ENCODE data around the gene PLD1.

PLD1 gene

GRCh38 chr3:171840811-171841619 lies 30.7 kb upstream of the PLD1 start:
- Histone ChIP-seq H3K79me2 (ENCODE audit: control insufficient read depth, insufficient read depth, low read length) (no peaks in the 10 kb centered on the region), H3K4me1 (ENCODE audit: control insufficient read depth, low read depth, low read length) (no peaks in the 10 kb centered on the region), H3K23ac (ENCODE audit: low read length) (no peak overlapping the region), H3K79me1 (ENCODE audit: low read length) (no peaks in the 10 kb centered on the region), H4K5ac (ENCODE audit: low read length) (no peak overlapping the region), H3K4me3 (ENCODE audit: low read length) (no peak overlapping the region), H2AK5ac (ENCODE audit: low read length) (no peak overlapping the region), H2BK15ac (replicated peaks; ENCODE audit: low read depth) (no peak overlapping the region), H2BK120ac (ENCODE audit: low read depth, low read length) (no peak overlapping the region), H3K4me2 (ENCODE audit: low read length) (no peak overlapping the region), H3K18ac (ENCODE audit: low read length) (no peak overlapping the region), H3K27ac (ENCODE audit: low read depth, low read length) (no peak overlapping the region), H3K36me3 (ENCODE audit: control insufficient read depth, insufficient read depth, low read length) (no peaks in the 10 kb centered on the region), H2BK5ac (ENCODE audit: low read length) (no peak overlapping the region), H3K56ac (ENCODE audit: low read length) (peak overlapping the region; percentile 27), H3K27me3 (ENCODE audit: insufficient read depth, low read length, poor library complexity) (no peaks in the 10 kb centered on the region), H3K9ac (ENCODE audit: low read length) (no peak overlapping the region), H4K8ac (ENCODE audit: low read depth, low read length) (no peak overlapping the region), H3K4ac (ENCODE audit: low read depth, low read length) (no peak overlapping the region)
- no CpG with 5 or more reads among the region's 6 CpGs for WGBS (ENCODE audit: extremely low coverage, insufficient coverage, low lambda C conversion rate)
- no peak for DNase-seq

- H3K27me3 ChIP-seq (ENCODE audit: insufficient read depth, low read length, poor library complexity), result no peaks in the 10 kb centered on the region
- H4K8ac ChIP-seq (ENCODE audit: low read depth, low read length), result no peak overlapping the region
- H2BK5ac ChIP-seq (ENCODE audit: low read length), result no peak overlapping the region
- H3K4me2 ChIP-seq (ENCODE audit: low read length), result no peak overlapping the region
- H3K4me1 ChIP-seq (ENCODE audit: control insufficient read depth, low read depth, low read length), result no peaks in the 10 kb centered on the region
- no peak overlapping the region for H3K4me3 ChIP-seq (ENCODE audit: low read length)
- no peaks in the 10 kb centered on the region for H3K36me3 ChIP-seq (ENCODE audit: control insufficient read depth, insufficient read depth, low read length)
- H3K18ac ChIP-seq (ENCODE audit: low read length), result no peak overlapping the region
- no peak for DNase-seq
- H3K79me2 ChIP-seq (ENCODE audit: control insufficient read depth, insufficient read depth, low read length), result no peaks in the 10 kb centered on the region
- peak overlapping the region; percentile 27 for H3K56ac ChIP-seq (ENCODE audit: low read length)
- no peak overlapping the region for H3K4ac ChIP-seq (ENCODE audit: low read depth, low read length)
- WGBS (ENCODE audit: extremely low coverage, insufficient coverage, low lambda C conversion rate), result no CpG with 5 or more reads among the region's 2 CpGs
- H4K5ac ChIP-seq (ENCODE audit: low read length), result no peak overlapping the region
- H2BK15ac ChIP-seq (replicated peaks; ENCODE audit: low read depth), result no peak overlapping the region
- no peak overlapping the region for H3K27ac ChIP-seq (ENCODE audit: low read depth, low read length)
- no peaks in the 10 kb centered on the region for H3K79me1 ChIP-seq (ENCODE audit: low read length)
- H3K9ac ChIP-seq (ENCODE audit: low read length), result no peak overlapping the region
- H3K23ac ChIP-seq (ENCODE audit: low read length), result no peak overlapping the region
- no peak overlapping the region for H2BK120ac ChIP-seq (ENCODE audit: low read depth, low read length)
- no peak overlapping the region for H2AK5ac ChIP-seq (ENCODE audit: low read length)
Measured at GRCh38 chr3:171840445-171840810, 30.1 kb upstream of the PLD1 start.

GRCh38 chr3:171839270-171839669 lies 29.0 kb upstream of the PLD1 start:
- H3K56ac ChIP-seq (ENCODE audit: low read length), result no peak overlapping the region
- H4K8ac ChIP-seq (ENCODE audit: low read depth, low read length), result no peak overlapping the region
- no peak overlapping the region for H3K27ac ChIP-seq (ENCODE audit: low read depth, low read length)
- no peak overlapping the region for H2AK5ac ChIP-seq (ENCODE audit: low read length)
- no peak overlapping the region for H2BK5ac ChIP-seq (ENCODE audit: low read length)
- H3K27me3 ChIP-seq (ENCODE audit: insufficient read depth, low read length, poor library complexity), result no peaks in the 10 kb centered on the region
- no peak overlapping the region for H2BK120ac ChIP-seq (ENCODE audit: low read depth, low read length)
- no peaks in the 10 kb centered on the region for H3K4me1 ChIP-seq (ENCODE audit: control insufficient read depth, low read depth, low read length)
- H3K9ac ChIP-seq (ENCODE audit: low read length), result no peak overlapping the region
- no peak overlapping the region for H3K4me3 ChIP-seq (ENCODE audit: low read length)
- H3K4ac ChIP-seq (ENCODE audit: low read depth, low read length), result no peak overlapping the region
- H4K5ac ChIP-seq (ENCODE audit: low read length), result no peak overlapping the region
- H3K36me3 ChIP-seq (ENCODE audit: control insufficient read depth, insufficient read depth, low read length), result no peaks in the 10 kb centered on the region
- no CpG with 5 or more reads among the region's 2 CpGs for WGBS (ENCODE audit: extremely low coverage, insufficient coverage, low lambda C conversion rate)
- H2BK15ac ChIP-seq (replicated peaks; ENCODE audit: low read depth), result no peak overlapping the region
- H3K79me2 ChIP-seq (ENCODE audit: control insufficient read depth, insufficient read depth, low read length), result no peaks in the 10 kb centered on the region
- no peak overlapping the region for H3K23ac ChIP-seq (ENCODE audit: low read length)
- no peak overlapping the region for H3K4me2 ChIP-seq (ENCODE audit: low read length)
- no peak overlapping the region for H3K18ac ChIP-seq (ENCODE audit: low read length)
- DNase-seq, result no peak
- H3K79me1 ChIP-seq (ENCODE audit: low read length), result no peaks in the 10 kb centered on the region

- H3K27me3 ChIP-seq (ENCODE audit: insufficient read depth, low read length, poor library complexity), result no peaks in the 10 kb centered on the region
- no peak overlapping the region for H3K23ac ChIP-seq (ENCODE audit: low read length)
- no peak overlapping the region for H3K18ac ChIP-seq (ENCODE audit: low read length)
- H3K56ac ChIP-seq (ENCODE audit: low read length), result no peak overlapping the region
- no peak overlapping the region for H2BK15ac ChIP-seq (replicated peaks; ENCODE audit: low read depth)
- no peak overlapping the region for H2AK5ac ChIP-seq (ENCODE audit: low read length)
- H3K4me3 ChIP-seq (ENCODE audit: low read length), result no peak overlapping the region
- H3K79me2 ChIP-seq (ENCODE audit: control insufficient read depth, insufficient read depth, low read length), result no peaks in the 10 kb centered on the region
- WGBS (ENCODE audit: extremely low coverage, insufficient coverage, low lambda C conversion rate), result no CpG with 5 or more reads among the region's 6 CpGs
- no peak overlapping the region for H3K27ac ChIP-seq (ENCODE audit: low read depth, low read length)
- no peak overlapping the region for H2BK120ac ChIP-seq (ENCODE audit: low read depth, low read length)
- peak; percentile 16 for DNase-seq
- no peak overlapping the region for H4K5ac ChIP-seq (ENCODE audit: low read length)
- H3K4ac ChIP-seq (ENCODE audit: low read depth, low read length), result no peak overlapping the region
- H3K79me1 ChIP-seq (ENCODE audit: low read length), result no peaks in the 10 kb centered on the region
- no peaks in the 10 kb centered on the region for H3K36me3 ChIP-seq (ENCODE audit: control insufficient read depth, insufficient read depth, low read length)
- H3K9ac ChIP-seq (ENCODE audit: low read length), result no peak overlapping the region
- no peak overlapping the region for H2BK5ac ChIP-seq (ENCODE audit: low read length)
- H4K8ac ChIP-seq (ENCODE audit: low read depth, low read length), result no peak overlapping the region
- no peak overlapping the region for H3K4me2 ChIP-seq (ENCODE audit: low read length)
- H3K4me1 ChIP-seq (ENCODE audit: control insufficient read depth, low read depth, low read length), result no peaks in the 10 kb centered on the region
Measured at GRCh38 chr3:171838218-171838720, 28.0 kb upstream of the PLD1 start.

GRCh38 chr3:171837698-171838097 lies 27.4 kb upstream of the PLD1 start:
- no peak overlapping the region for H3K23ac ChIP-seq (ENCODE audit: low read length)
- H3K36me3 ChIP-seq (ENCODE audit: control insufficient read depth, insufficient read depth, low read length), result no peaks in the 10 kb centered on the region
- no peaks in the 10 kb centered on the region for H3K79me1 ChIP-seq (ENCODE audit: low read length)
- H4K5ac ChIP-seq (ENCODE audit: low read length), result no peak overlapping the region
- no peak overlapping the region for H2BK120ac ChIP-seq (ENCODE audit: low read depth, low read length)
- no peak overlapping the region for H3K27ac ChIP-seq (ENCODE audit: low read depth, low read length)
- no peak overlapping the region for H2BK15ac ChIP-seq (replicated peaks; ENCODE audit: low read depth)
- no peaks in the 10 kb centered on the region for H3K27me3 ChIP-seq (ENCODE audit: insufficient read depth, low read length, poor library complexity)
- no peak overlapping the region for H2AK5ac ChIP-seq (ENCODE audit: low read length)
- H3K79me2 ChIP-seq (ENCODE audit: control insufficient read depth, insufficient read depth, low read length), result no peaks in the 10 kb centered on the region
- H3K4me1 ChIP-seq (ENCODE audit: control insufficient read depth, low read depth, low read length), result no peaks in the 10 kb centered on the region
- no peak overlapping the region for H3K9ac ChIP-seq (ENCODE audit: low read length)
- no peak overlapping the region for H2BK5ac ChIP-seq (ENCODE audit: low read length)
- H3K4me3 ChIP-seq (ENCODE audit: low read length), result no peak overlapping the region
- H4K8ac ChIP-seq (ENCODE audit: low read depth, low read length), result no peak overlapping the region
- H3K56ac ChIP-seq (ENCODE audit: low read length), result no peak overlapping the region
- no peak overlapping the region for H3K18ac ChIP-seq (ENCODE audit: low read length)
- DNase-seq, result no peak
- no peak overlapping the region for H3K4ac ChIP-seq (ENCODE audit: low read depth, low read length)
- H3K4me2 ChIP-seq (ENCODE audit: low read length), result no peak overlapping the region

- Histone ChIP-seq H3K79me1 (ENCODE audit: low read length) (no peaks in the 10 kb centered on the region), H3K9ac (ENCODE audit: low read length) (no peak overlapping the region), H2AK5ac (ENCODE audit: low read length) (no peak overlapping the region), H3K56ac (ENCODE audit: low read length) (no peak overlapping the region), H2BK15ac (replicated peaks; ENCODE audit: low read depth) (no peak overlapping the region), H4K8ac (ENCODE audit: low read depth, low read length) (no peak overlapping the region), H3K4me1 (ENCODE audit: control insufficient read depth, low read depth, low read length) (no peaks in the 10 kb centered on the region), H3K18ac (ENCODE audit: low read length) (no peak overlapping the region), H2BK5ac (ENCODE audit: low read length) (no peak overlapping the region), H3K27me3 (ENCODE audit: insufficient read depth, low read length, poor library complexity) (no peaks in the 10 kb centered on the region), H3K36me3 (ENCODE audit: control insufficient read depth, insufficient read depth, low read length) (no peaks in the 10 kb centered on the region), H4K5ac (ENCODE audit: low read length) (no peak overlapping the region), H3K27ac (ENCODE audit: low read depth, low read length) (no peak overlapping the region), H3K4me2 (ENCODE audit: low read length) (no peak overlapping the region), H3K4me3 (ENCODE audit: low read length) (no peak overlapping the region), H3K4ac (ENCODE audit: low read depth, low read length) (no peak overlapping the region), H2BK120ac (ENCODE audit: low read depth, low read length) (no peak overlapping the region), H3K79me2 (ENCODE audit: control insufficient read depth, insufficient read depth, low read length) (no peaks in the 10 kb centered on the region), H3K23ac (ENCODE audit: low read length) (no peak overlapping the region)
- no CpG with 5 or more reads among the region's 3 CpGs for WGBS (ENCODE audit: extremely low coverage, insufficient coverage, low lambda C conversion rate)
- no peak for DNase-seq
Measured at GRCh38 chr3:171836855-171837254, 26.6 kb upstream of the PLD1 start.

All from mesendoderm (in vitro differentiated cells).